MG63 (cell line): ENCODE measurements around the gene S100PBP. TPM values are rescaled to one million over a fixed set of nuclear protein-coding genes. Genes with fewer than 3 reads are reported as not detected.
A peak's percentile ranks its signal among the peaks of the same experiment; 100 is the strongest.

Experiments used
- DNase-seq: peaks from one replicate; pipeline ENCODE4 v3.0.0-alpha.2; 2020
- H3K27me3 ChIP-seq: fragments of 250-450 bp; sonication (Bioruptor Pico); 2 replicates; pipeline ENCODE4 v1.5.1; 2020; ENCODE audit warnings: mild to moderate bottlenecking, moderate library complexity
- H3K36me3 ChIP-seq: fragments of 250-450 bp; sonication (Bioruptor Pico); 2 replicates; pipeline ENCODE4 v1.5.1; 2020; ENCODE audit warnings: mild to moderate bottlenecking, moderate library complexity
- H3K4me3 ChIP-seq: fragments of 250-450 bp; sonication (Bioruptor Pico); 2 replicates; pipeline ENCODE4 v1.5.1; 2020; ENCODE audit warnings: mild to moderate bottlenecking, moderate library complexity
- H3K9me3 ChIP-seq: fragments of 250-450 bp; sonication (Bioruptor Pico); 2 replicates; pipeline ENCODE4 v1.5.1; 2020; ENCODE audit warnings: mild to moderate bottlenecking, moderate library complexity
- total RNA-seq: library from RNA; depleted of rRNA; stranded (reverse); fragments of >200 nt; shearing (Covaris generic); gene quantifications from 2 replicates; pipeline ENCODE4 v1.2.3, GENCODE V29; 2014; ENCODE audit warnings: low replicate concordance

S100PBP gene
- total RNA-seq, 1 experiment from 2014 or later: 28.5 TPM

DNA sequence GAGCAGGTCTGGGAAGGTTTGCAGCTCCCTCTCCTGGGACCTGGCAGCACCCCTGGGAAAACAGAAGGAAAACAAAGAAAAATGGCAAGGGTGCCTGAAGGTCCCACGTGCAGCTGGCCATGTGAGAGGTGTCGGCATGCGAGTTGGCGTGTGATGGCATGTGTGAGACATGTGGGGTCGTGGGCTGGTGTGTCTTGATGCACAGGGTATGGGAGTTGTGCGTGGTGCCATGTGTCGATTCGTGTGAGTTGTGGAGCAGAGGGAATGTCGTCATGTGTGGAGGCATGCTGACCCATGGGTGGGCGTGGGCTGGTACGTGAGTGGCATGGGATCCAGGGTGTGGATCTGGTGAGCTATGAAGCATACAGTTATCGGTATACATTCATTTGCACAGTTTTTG is 70.2 kb downstream of the S100PBP start:
- H3K4me3 ChIP-seq: no peak overlapping the region
- H3K27me3 ChIP-seq: peaks cover 7% of the 10 kb centered on the region; the same call in 1 of the 2 replicates
- H3K9me3 ChIP-seq: no peaks in the 10 kb centered on the region
- no peaks in the 10 kb centered on the region for H3K36me3 ChIP-seq
- DNase-seq: no peak

GRCh38 chr1:32888134-32888533 is 70.7 kb downstream of the S100PBP start:
- no peak overlapping the region for H3K4me3 ChIP-seq
- H3K9me3 ChIP-seq: no peaks in the 10 kb centered on the region
- no peak for DNase-seq
- H3K36me3 ChIP-seq: no peaks in the 10 kb centered on the region
- peaks cover 7% of the 10 kb centered on the region; the same call in 1 of the 2 replicates for H3K27me3 ChIP-seq

GRCh38 chr1:32888677-32889420 is 71.4 kb downstream of the S100PBP start:
- H3K9me3 ChIP-seq: no peaks in the 10 kb centered on the region
- no peak for DNase-seq
- no peak overlapping the region for H3K4me3 ChIP-seq
- H3K27me3 ChIP-seq: peaks cover 7% of the 10 kb centered on the region; the same call in 1 of the 2 replicates
- H3K36me3 ChIP-seq: no peaks in the 10 kb centered on the region

- Histone ChIP-seq H3K27me3 (peaks cover 7% of the 10 kb centered on the region; the same call in 1 of the 2 replicates), H3K9me3 (no peaks in the 10 kb centered on the region), H3K36me3 (no peaks in the 10 kb centered on the region), H3K4me3 (no peak overlapping the region)
- no peak for DNase-seq
These were observed 72.4 kb downstream of the S100PBP start for GRCh38 chr1:32889731-32890278.

GRCh38 chr1:32890516-32891240 is 73.2 kb downstream of the S100PBP start:
- Histone ChIP-seq H3K36me3 (no peaks in the 10 kb centered on the region), H3K9me3 (no peaks in the 10 kb centered on the region), H3K4me3 (no peak overlapping the region), H3K27me3 (peaks cover 7% of the 10 kb centered on the region; the same call in 1 of the 2 replicates)
- DNase-seq: no peak

GRCh38 chr1:32891241-32891570 is 73.8 kb downstream of the S100PBP start:
- DNase-seq: no peak
- no peaks in the 10 kb centered on the region for H3K9me3 ChIP-seq
- H3K4me3 ChIP-seq: no peak overlapping the region
- H3K27me3 ChIP-seq: peaks cover 7% of the 10 kb centered on the region; the same call in 1 of the 2 replicates
- H3K36me3 ChIP-seq: no peaks in the 10 kb centered on the region

GRCh38 chr1:32891630-32892029 is 74.2 kb downstream of the S100PBP start:
- DNase-seq: no peak
- no peaks in the 10 kb centered on the region for H3K9me3 ChIP-seq
- H3K27me3 ChIP-seq: peaks cover 6% of the 10 kb centered on the region; the same call in 1 of the 2 replicates
- H3K4me3 ChIP-seq: no peak overlapping the region
- H3K36me3 ChIP-seq: no peaks in the 10 kb centered on the region

- no peak for DNase-seq
- Histone ChIP-seq H3K27me3 (no peaks in the 10 kb centered on the region; the same call in 1 of the 2 replicates), H3K36me3 (no peaks in the 10 kb centered on the region), H3K4me3 (no peak overlapping the region), H3K9me3 (no peaks in the 10 kb centered on the region)
These were observed 75.1 kb downstream of the S100PBP start for GRCh38 chr1:32892368-32893197.

DNA sequence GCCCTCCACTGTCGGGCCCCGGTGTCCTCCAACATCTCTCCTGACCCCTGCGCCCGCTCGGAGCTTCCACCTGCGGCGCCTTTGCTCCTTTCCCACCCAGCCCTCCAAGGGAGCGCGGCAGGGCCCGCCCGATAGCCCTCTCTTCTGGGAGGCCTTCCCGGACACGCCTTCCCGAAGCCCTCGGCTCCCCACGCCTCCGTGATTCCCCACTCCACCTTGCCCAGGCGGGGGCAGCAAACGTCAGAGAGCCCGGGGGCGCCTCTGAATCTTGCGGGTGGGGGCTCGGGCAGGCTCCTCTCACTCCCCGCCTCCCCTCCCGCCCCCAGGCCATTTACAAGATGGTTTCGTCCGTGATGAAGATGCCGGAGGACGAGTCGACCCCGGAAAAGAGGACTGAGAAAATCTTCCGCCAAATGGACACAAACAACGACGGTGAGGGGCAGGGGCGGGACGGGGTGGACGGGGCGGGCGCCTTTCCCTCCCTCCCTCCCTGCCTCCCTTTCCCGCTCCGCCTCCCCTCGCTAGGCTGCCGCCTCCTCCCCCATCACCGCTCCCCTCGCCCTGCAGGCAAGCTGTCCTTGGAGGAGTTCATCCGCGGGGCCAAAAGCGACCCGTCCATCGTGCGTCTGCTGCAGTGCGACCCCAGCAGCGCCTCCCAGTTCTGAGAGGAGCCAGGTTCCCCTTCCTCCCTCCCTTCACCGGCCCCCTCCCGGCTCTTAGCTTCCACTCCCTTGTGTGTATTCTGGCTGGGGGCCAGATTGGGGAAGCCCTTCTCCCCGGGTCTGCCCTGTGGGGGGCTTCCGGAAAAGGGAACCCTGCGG is 76.0 kb downstream of the S100PBP start:
- peak overlapping the region; percentile 11; the same call in 1 of the 2 replicates for H3K4me3 ChIP-seq
- no peaks in the 10 kb centered on the region for H3K27me3 ChIP-seq
- peak; percentile 28 for DNase-seq
- no peaks in the 10 kb centered on the region for H3K36me3 ChIP-seq
- H3K9me3 ChIP-seq: no peaks in the 10 kb centered on the region

GRCh38 chr1:32894019-32894600 is 76.7 kb downstream of the S100PBP start:
- Histone ChIP-seq H3K36me3 (no peaks in the 10 kb centered on the region), H3K9me3 (no peaks in the 10 kb centered on the region), H3K27me3 (no peaks in the 10 kb centered on the region), H3K4me3 (no peak overlapping the region)
- DNase-seq: no peak

DNA sequence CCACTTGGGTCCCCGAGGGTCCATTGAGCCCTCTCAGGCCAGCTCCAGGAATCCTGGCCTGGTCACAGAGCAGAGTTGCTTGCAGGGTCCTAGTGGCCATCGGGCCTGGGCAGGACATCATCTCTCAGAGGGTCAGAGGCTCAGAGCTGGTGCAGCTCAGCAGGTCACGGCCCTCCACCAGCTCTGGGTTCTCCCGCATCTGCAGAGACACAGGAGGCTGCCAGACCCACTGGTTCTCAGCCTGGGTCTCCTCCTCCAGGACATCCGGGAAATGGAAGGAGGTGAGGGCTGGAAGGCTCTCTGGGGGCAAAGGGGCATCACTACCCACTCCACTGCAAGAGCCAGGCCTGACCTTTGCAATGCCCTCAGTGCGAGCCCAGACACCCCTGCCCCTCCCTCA is 77.2 kb downstream of the S100PBP start:
- Histone ChIP-seq H3K4me3 (no peak overlapping the region), H3K36me3 (no peaks in the 10 kb centered on the region), H3K27me3 (no peaks in the 10 kb centered on the region), H3K9me3 (no peaks in the 10 kb centered on the region)
- no peak for DNase-seq

- Histone ChIP-seq H3K4me3 (no peak overlapping the region), H3K9me3 (no peaks in the 10 kb centered on the region), H3K27me3 (no peaks in the 10 kb centered on the region), H3K36me3 (no peaks in the 10 kb centered on the region)
- no peak for DNase-seq
These were observed 78.1 kb downstream of the S100PBP start for GRCh38 chr1:32895325-32896215.

DNA sequence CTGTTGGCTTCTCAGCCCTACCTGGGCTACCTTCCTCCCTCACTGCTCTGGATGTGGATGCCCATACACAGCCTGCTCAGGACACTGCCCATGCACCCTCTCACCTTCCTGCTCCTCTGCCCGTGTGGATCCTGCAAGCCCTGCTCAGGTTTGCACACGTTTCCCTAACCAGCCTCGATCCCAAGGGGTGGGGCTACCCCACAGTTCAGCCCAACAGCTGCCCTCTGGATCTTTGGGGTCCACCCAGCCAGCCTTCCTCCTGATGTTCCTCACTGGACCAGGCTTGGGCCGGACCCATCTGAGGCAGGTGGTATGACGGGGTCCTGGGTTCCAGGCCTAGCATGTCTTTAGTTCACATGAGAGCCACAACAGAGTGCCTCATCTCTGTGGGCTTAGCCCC is 79.0 kb downstream of the S100PBP start:
- no peaks in the 10 kb centered on the region for H3K9me3 ChIP-seq
- DNase-seq: no peak
- H3K4me3 ChIP-seq: no peak overlapping the region
- H3K27me3 ChIP-seq: no peaks in the 10 kb centered on the region
- no peaks in the 10 kb centered on the region for H3K36me3 ChIP-seq

- H3K9me3 ChIP-seq: no peaks in the 10 kb centered on the region
- no peaks in the 10 kb centered on the region for H3K27me3 ChIP-seq
- no peak overlapping the region for H3K4me3 ChIP-seq
- H3K36me3 ChIP-seq: no peaks in the 10 kb centered on the region
- no peak for DNase-seq
These were observed 79.9 kb downstream of the S100PBP start for GRCh38 chr1:32897082-32898049.
